Measurements from ENCODE around the gene ERBB4. TPM values are rescaled to one million over a fixed set of nuclear protein-coding genes. Genes with fewer than 3 reads are reported as not detected.

The ERBB4 gene
- total RNA-seq, 4 donors from 2014 or later: 0.04 to 0.57 (median 0.35) TPM; not detected in 1

GRCh38 chr2:211396815-211397214, 1141.8 kb downstream of the ERBB4 start:
- 51 to 53% methylated on average over 2 of the region's 2 CpGs for WGBS, 2 donors
- DNase-seq: no peak
- H3K9me3 ChIP-seq: no peaks in the 10 kb centered on the region
- H3K4me3 ChIP-seq: no peak overlapping the region
- no peaks in the 10 kb centered on the region for H3K27me3 ChIP-seq
- no peak overlapping the region for H3K27ac ChIP-seq
- TF ChIP-seq CTCF (IDR thresholded peaks at IDR 0.05): no peak
- no peak for TF ChIP-seq POLR2A (IDR thresholded peaks at IDR 0.05)
- H3K36me3 ChIP-seq: no peaks in the 10 kb centered on the region
- intact Hi-C loops (cut with DNase I): no loop called here
- no peaks in the 10 kb centered on the region for H3K4me1 ChIP-seq

GRCh38 chr2:211391189-211391567, 1147.4 kb downstream of the ERBB4 start:
- TF ChIP-seq CTCF (IDR thresholded peaks at IDR 0.05) (no peak), POLR2A (IDR thresholded peaks at IDR 0.05) (no peak)
- H3K27ac ChIP-seq: no peak overlapping the region
- no peaks in the 10 kb centered on the region for H3K36me3 ChIP-seq
- H3K4me1 ChIP-seq: no peaks in the 10 kb centered on the region
- H3K4me3 ChIP-seq: no peak overlapping the region
- no peaks in the 10 kb centered on the region for H3K27me3 ChIP-seq
- intact Hi-C loops (cut with DNase I): no loop called here
- WGBS, 2 donors: 44 to 59% methylated on average over 3 of the region's 3 CpGs
- no peak for DNase-seq
- no peaks in the 10 kb centered on the region for H3K9me3 ChIP-seq

GRCh38 chr2:211390536-211391188, 1147.9 kb downstream of the ERBB4 start:
- Histone ChIP-seq H3K4me1 (no peaks in the 10 kb centered on the region), H3K27me3 (no peaks in the 10 kb centered on the region), H3K4me3 (no peak overlapping the region), H3K36me3 (no peaks in the 10 kb centered on the region), H3K27ac (no peak overlapping the region), H3K9me3 (no peaks in the 10 kb centered on the region)
- TF ChIP-seq POLR2A (IDR thresholded peaks at IDR 0.05) (no peak), CTCF (IDR thresholded peaks at IDR 0.05) (no peak)
- intact Hi-C loops (cut with DNase I): no loop called here
- DNase-seq: no peak
- WGBS, 2 donors: 58 to 68% methylated on average over 5 of the region's 5 CpGs

- Histone ChIP-seq H3K4me1 (no peaks in the 10 kb centered on the region), H3K4me3 (no peak overlapping the region), H3K9me3 (no peaks in the 10 kb centered on the region), H3K36me3 (no peaks in the 10 kb centered on the region), H3K27me3 (no peaks in the 10 kb centered on the region), H3K27ac (no peak overlapping the region)
- TF ChIP-seq CTCF (IDR thresholded peaks at IDR 0.05) (no peak), POLR2A (IDR thresholded peaks at IDR 0.05) (no peak)
- WGBS, 2 donors: 57 to 65% methylated on average over 6 of the region's 6 CpGs
- intact Hi-C loops (cut with DNase I): no loop called here
- no peak for DNase-seq
Observed at GRCh38 chr2:211387734-211388133, 1150.9 kb downstream of the ERBB4 start.

GRCh38 chr2:211380041-211380440, 1158.6 kb downstream of the ERBB4 start:
- Histone ChIP-seq H3K4me3 (no peak overlapping the region), H3K27me3 (no peaks in the 10 kb centered on the region), H3K9me3 (no peaks in the 10 kb centered on the region), H3K27ac (no peak overlapping the region), H3K4me1 (no peaks in the 10 kb centered on the region), H3K36me3 (no peaks in the 10 kb centered on the region)
- no peak for TF ChIP-seq POLR2A (IDR thresholded peaks at IDR 0.05)
- WGBS, 2 donors: 76 to 78% methylated on average over 2 of the region's 2 CpGs
- intact Hi-C loops (cut with DNase I): no loop called here
- DNase-seq: no peak

GRCh38 chr2:211376410-211376809, 1162.2 kb downstream of the ERBB4 start:
- Histone ChIP-seq H3K4me3 (no peak overlapping the region), H3K27me3 (no peaks in the 10 kb centered on the region), H3K4me1 (no peaks in the 10 kb centered on the region), H3K27ac (no peak overlapping the region), H3K9me3 (no peaks in the 10 kb centered on the region), H3K36me3 (no peaks in the 10 kb centered on the region)
- no peak for TF ChIP-seq POLR2A (IDR thresholded peaks at IDR 0.05)
- no peak for TF ChIP-seq CTCF (IDR thresholded peaks at IDR 0.05)
- intact Hi-C loops (cut with DNase I): no loop called here
- no peak for DNase-seq

Measured in esophagus squamous epithelium (tissue), 5 donors.